Daoy (cell line): ENCODE measurements around the gene TMEM202. TPM values are rescaled to one million over a fixed set of nuclear protein-coding genes. Genes with fewer than 3 reads are reported as not detected.
"Not testable (repeated sequence)": the region's sequence is repeated elsewhere in the genome, so short reads cannot be mapped to it uniquely, and the experiment has no call there.

Experiments used
- DNase-seq: peaks from one replicate; pipeline ENCODE4 v3.0.0-alpha.2; 2015; ENCODE audit warnings: low read depth
- total RNA-seq: library from RNA; depleted of rRNA; stranded (reverse); fragments of >200 nt; shearing (Covaris generic); gene quantifications from 2 replicates; pipeline ENCODE4 v1.2.3, GENCODE V29; 2014; rRNA removed

TMEM202 gene, protein sequence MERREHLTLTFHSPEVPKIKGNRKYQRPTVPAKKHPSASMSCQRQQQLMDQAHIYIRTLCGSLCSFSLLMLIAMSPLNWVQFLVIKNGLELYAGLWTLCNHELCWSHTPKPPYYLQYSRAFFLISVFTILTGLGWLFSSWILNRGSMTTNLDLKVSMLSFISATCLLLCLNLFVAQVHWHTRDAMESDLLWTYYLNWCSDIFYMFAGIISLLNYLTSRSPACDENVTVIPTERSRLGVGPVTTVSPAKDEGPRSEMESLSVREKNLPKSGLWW
- not detected in 2 replicates for total RNA-seq

GRCh38 chr15:72397796-72398588, at the start of gene TMEM202:
TSS of gene TMEM202 (plus strand) at chr15:72398305. CDS start at chr15:72398327, 22 bp downstream.
- DNase-seq = no peak

GRCh38 chr15:72353266-72353665, 44.8 kb upstream of the TMEM202 start:
- no peak for DNase-seq

DNA sequence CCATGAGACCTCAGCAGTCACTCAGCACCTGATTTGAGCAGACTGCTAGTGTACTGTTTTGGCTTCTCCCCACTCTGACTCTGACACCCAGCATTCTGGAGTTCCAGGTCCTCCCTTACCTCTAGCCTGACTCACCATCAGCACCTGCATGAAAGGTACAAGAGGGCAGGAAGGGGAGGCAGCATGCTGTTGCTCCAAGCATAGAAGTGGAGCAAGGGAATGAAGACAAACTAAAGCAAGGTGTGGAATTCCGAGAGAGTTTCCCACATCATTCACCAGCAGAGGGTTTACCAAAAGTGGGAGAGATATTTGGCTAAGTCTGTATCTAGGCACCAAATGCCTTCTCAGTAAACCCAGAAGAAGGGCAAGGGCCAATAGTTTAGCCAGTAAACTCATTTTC, 43.6 kb upstream of the TMEM202 start:
- no peak for DNase-seq

GRCh38 chr15:72358121-72358520, 40.0 kb upstream of the TMEM202 start:
- DNase-seq = no peak

GRCh38 chr15:72358650-72359171, 39.4 kb upstream of the TMEM202 start:
- DNase-seq = peak; percentile 85

GRCh38 chr15:72361176-72361575, 36.9 kb upstream of the TMEM202 start:
- no peak for DNase-seq

DNA sequence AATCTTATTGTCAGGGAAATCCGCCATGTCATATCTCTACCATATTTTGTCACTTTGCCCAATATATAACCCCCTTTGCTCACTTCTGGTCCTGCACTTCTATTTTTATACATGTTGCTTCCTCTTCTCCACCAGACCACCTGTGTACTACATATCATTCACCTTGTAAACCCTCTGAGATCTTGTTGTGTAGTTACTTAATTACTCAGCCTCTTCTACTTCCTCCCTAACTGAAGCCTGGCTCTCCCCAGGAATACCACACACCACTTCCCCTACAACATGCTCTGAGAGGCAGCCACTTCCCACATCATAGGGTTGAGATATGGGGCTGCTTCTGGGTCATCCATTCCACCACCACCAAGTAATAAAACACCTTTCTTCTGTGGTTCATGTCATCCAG, 32.3 kb upstream of the TMEM202 start:
- DNase-seq = no peak

- no peak for DNase-seq
These were observed 29.8 kb upstream of the TMEM202 start for GRCh38 chr15:72368325-72368724.

GRCh38 chr15:72368899-72369298, 29.2 kb upstream of the TMEM202 start:
- no peak for DNase-seq

GRCh38 chr15:72369964-72370363, 28.1 kb upstream of the TMEM202 start:
- DNase-seq = no peak

DNA sequence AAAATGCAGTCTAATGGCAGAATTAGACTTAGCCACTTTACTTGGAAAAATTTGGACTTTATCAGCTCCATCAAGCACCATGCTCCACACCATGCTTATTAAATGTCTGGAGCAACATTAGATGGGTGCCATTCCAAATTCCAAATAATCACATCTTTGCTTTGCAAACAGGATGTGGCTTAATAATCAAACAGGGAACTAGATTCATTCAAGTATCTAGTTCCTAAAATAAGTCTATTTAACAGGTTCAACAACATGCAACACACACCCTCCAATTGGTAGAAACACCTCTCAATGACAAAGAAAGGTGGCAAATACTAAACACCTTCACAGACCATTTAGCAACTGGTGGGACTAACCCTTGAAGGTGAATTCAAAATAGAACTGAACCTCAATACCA, 25.7 kb upstream of the TMEM202 start:
- no peak for DNase-seq

GRCh38 chr15:72375501-72375845, 22.6 kb upstream of the TMEM202 start:
- no peak for DNase-seq

DNA sequence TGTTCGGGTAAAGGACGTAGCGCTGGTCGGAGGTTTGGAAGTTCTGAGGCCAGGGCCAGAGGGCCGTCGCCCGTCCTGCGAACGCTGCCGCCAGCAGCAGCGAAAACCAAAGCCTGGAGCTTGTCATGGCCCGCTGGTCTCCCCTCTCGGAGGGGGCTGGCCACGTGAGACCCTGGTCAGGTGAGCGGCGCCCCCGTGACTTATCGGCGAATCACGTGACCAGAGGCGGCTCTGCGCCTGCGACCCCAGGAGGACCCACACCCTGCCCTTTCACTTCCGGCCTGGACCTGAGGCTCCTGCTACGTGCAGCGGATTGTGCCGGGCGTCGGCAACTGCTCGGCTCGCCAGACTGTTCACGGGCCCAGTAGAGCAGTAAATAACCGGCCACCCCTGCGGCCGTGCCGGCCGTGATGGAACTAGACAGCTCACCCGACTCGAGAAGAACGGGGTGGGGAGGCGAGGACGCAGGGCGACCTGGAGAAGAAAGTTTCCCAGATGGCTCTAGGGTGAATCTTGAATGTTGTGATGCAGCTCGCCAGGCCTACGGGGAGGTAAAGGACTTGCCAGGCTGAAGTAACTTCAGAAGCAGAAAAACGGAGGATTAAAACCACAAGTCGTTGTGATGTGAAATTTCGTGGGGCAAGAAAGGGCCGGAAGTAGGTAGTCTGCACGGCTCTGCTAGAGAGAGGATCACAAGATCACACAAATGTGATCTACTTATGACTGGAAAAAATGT, 22.1 kb upstream of the TMEM202 start, which contains the start of gene HEXA:
Gene HEXA, minus strand, starts transcription at position 169 of the 736 bp plus-strand sequence. Its CDS starts 42 bp downstream, at position 127.
- DNase-seq = peak; percentile 97

DNA sequence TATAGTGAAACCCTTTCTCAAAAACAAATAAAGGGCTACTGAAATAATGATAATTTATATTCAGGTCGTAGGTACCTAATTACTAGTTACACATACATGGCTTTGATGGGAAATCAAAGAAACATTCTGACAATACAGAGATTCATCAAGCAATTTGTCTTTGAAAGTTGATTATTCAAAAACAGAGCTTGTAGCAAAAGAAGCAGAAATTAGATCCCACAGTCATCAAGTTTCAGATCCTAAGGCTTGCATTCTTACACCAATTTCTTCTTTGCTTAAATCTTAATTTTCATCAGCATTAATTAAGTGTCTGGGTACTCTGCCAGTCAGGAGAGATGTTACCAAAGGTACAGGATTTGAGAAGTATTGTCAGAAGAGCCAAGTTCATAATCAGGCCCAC, 20.8 kb upstream of the TMEM202 start:
- no peak for DNase-seq

GRCh38 chr15:72379106-72379505, 19.0 kb upstream of the TMEM202 start:
- not testable (repeated sequence) for DNase-seq

GRCh38 chr15:72379856-72380430, 18.2 kb upstream of the TMEM202 start:
- no peak for DNase-seq

DNA sequence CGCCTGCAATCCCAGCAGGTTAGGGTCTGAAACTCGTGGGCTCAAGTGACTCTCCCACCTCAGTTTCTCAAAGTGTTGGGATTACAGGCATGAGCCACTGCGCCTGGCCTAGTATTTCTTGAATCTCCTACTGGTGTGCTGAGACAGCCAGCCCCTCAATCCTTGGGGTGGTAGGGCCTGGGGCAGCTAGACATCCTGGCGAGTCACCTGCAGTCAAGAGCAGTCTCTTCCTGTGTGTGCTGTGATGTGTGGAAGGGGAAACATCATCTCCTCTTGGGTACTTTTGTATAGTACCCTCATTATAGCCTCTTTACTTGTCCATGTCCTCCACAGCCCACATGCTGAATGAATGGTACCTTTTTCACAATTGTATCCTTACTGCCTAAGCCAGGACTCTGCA, 17.4 kb upstream of the TMEM202 start:
- DNase-seq = no peak

DNA sequence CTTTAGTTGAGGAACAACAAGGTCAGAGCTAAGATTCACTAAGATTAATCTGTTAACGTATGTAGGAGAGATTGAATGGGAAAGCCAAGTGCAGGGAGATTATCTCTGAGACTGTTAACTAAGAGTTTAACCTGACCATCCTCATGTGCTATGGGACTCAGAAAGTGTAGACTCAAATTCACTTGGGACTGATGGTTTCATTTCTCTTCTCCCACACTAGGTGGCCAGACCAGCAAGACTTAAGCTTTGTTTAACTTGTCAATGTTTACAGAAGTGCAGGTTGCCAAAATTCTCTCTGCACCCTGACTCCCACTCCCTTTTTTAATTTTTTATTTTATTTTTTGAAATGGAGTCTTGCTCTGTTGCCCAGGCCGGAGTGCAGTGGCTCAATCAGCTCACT, 16.0 kb upstream of the TMEM202 start:
- no peak for DNase-seq

DNA sequence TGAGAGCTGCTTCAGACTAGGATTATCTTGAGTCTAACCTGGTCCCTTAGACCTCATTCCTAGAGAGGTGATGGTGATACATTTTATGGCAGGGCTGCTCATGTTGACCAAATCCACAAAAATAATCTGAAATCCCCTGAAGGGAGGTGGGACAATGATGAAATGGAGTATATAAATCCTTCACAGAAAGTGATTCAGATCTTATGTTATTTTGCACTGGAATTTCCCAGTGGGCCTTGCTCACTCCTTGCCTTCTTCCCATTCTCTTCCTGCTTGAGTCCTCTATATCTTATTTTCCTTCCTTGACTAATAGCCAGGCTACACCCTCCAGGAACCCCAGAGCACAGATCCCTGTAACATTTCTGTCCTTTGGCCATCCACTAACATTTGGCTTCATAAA, 10.4 kb upstream of the TMEM202 start:
- no peak for DNase-seq

GRCh38 chr15:72389231-72389630, 8.9 kb upstream of the TMEM202 start:
- no peak for DNase-seq

DNA sequence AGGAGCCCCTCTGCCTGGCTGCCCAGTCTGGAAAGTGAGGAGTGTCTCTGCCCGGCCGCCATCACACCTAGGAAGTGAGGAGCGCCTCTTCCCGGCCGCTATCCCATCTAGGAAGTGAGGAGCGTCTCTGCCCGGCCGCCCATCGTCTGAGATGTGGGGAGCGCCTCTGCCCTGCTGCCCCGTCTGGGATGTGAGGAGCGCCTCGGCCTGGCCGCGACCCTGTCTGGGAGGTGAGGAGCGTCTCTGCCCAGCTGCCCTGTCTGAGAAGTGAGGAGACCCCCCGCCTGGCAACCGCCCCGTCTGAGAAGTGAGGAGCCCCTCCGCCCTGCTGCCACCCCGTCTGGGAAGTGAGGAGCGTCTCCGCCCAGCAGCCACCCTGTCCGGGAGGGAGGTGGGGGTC, 1.8 kb upstream of the TMEM202 start:
- not testable (repeated sequence) for DNase-seq

DNA sequence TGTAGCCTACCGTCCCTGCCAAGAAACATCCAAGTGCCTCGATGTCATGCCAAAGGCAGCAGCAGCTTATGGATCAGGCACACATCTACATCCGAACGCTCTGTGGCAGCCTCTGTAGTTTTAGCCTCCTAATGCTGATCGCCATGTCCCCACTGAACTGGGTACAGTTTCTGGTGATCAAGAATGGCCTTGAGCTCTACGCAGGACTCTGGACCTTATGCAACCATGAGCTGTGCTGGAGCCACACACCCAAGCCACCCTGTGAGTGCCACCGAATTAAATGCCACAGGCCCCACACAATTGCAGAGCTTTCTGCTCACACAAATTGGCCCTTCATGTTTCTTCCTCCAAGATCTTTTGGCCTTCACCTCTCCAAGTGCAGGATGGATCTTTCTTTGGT, 543 bp downstream of the TMEM202 start:
- no peak for DNase-seq
